ENCODE measurements around the gene CHMP3. TPM values are rescaled to one million over a fixed set of nuclear protein-coding genes. Genes with fewer than 3 reads are reported as not detected.

The CHMP3 gene
- polyA plus RNA-seq, 3 donors = 45.4 to 115 (median 99.4) TPM

GRCh38 chr2:86490245-86490644 lies 73.0 kb downstream of the CHMP3 start:
- 100% methylated on average over 2 of the region's 4 CpGs for WGBS (ENCODE audit: insufficient coverage)
- intact Hi-C loops (cut with micrococcal nuclease) = no loop called here
- Histone ChIP-seq H3K36me3 (replicated peaks in 1 of 2; ENCODE audit: control insufficient read depth in 1 of 2, insufficient read depth in 2 of 2, low read length in 2 of 2) (peaks cover 84 to 97% of the 10 kb centered on the region in 2 donors), H2AFZ (ENCODE audit: insufficient read depth, low read depth, low read length, poor library complexity, severe bottlenecking) (no peak overlapping the region), H3K4me1 (ENCODE audit: control insufficient read depth in 1 of 2, insufficient read depth in 2 of 2, low read length in 2 of 2) (no peaks in the 10 kb centered on the region), H3K9ac (ENCODE audit: insufficient read depth, low read length, poor library complexity, severe bottlenecking) (no peak overlapping the region), H3K4me2 (replicated peaks; ENCODE audit: extremely low read depth, low read length, poor library complexity, severe bottlenecking) (no peak overlapping the region), H3K27me3 (ENCODE audit: control insufficient read depth in 2 of 2, insufficient read depth in 2 of 2, low read length in 2 of 2) (no peaks in the 10 kb centered on the region), H3K79me2 (ENCODE audit: insufficient read depth, low read length) (no peaks in the 10 kb centered on the region), H4K20me1 (ENCODE audit: insufficient read depth, low read length) (no peaks in the 10 kb centered on the region), H3K9me3 (replicated peaks in 1 of 2; ENCODE audit: control insufficient read depth in 1 of 2, insufficient read depth in 1 of 2, low read length in 2 of 2) (no peaks in the 10 kb centered on the region), H3K27ac (ENCODE audit: low read depth in 1 of 2, low read length in 2 of 2) (no peak overlapping the region), H3K4me3 (replicated peaks in 1 of 3; ENCODE audit: low read depth in 2 of 3, low read length in 3 of 3) (no peak overlapping the region)
- no peaks in the 10 kb centered on the region for H3K27me3 Mint-ChIP-seq (ENCODE audit: low read depth in 3 of 3)
- H3K4me1 Mint-ChIP-seq = no peaks in the 10 kb centered on the region
- peaks cover 0 to 5% (median 3%) of the 10 kb centered on the region in 7 donors for H3K9me3 Mint-ChIP-seq
- no peak overlapping the region for H3K4me3 Mint-ChIP-seq
- no peak for DNase-seq
- peaks cover 83 to 94% of the 10 kb centered on the region in 2 donors for H3K36me3 Mint-ChIP-seq
- no peak for TF ChIP-seq CTCF (IDR thresholded peaks at IDR 0.05)
- no peak overlapping the region for H3K27ac Mint-ChIP-seq

DNA sequence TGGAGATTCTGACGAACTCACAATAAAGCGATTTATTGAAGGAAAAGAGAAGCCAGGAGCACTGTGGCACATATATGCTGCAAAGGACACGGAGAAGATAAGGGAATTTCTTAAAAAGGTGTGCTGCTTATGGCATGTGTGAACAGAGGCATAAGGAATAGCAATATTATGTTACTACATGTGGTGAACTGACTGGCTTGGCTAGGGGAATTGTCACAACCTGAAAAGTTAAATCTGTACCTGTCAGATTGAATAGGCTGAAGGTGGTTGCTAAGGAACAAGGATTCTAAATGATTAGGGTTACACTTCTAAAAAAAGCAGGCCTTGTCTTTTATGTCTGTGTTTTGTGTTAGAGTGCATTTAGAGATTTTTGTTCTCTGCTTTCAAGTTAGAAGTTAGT lies 73.7 kb downstream of the CHMP3 start:
- H3K4me1 ChIP-seq (ENCODE audit: control insufficient read depth in 1 of 2, insufficient read depth in 2 of 2, low read length in 2 of 2) = no peaks in the 10 kb centered on the region
- DNase-seq = no peak
- no peaks in the 10 kb centered on the region for H3K27me3 Mint-ChIP-seq (ENCODE audit: low read depth in 3 of 3)
- no peaks in the 10 kb centered on the region for H4K20me1 ChIP-seq (ENCODE audit: insufficient read depth, low read length)
- intact Hi-C loops (cut with micrococcal nuclease) = no loop called here
- no peak overlapping the region for H3K9ac ChIP-seq (ENCODE audit: insufficient read depth, low read length, poor library complexity, severe bottlenecking)
- H3K4me3 ChIP-seq (replicated peaks in 1 of 3; ENCODE audit: low read depth in 2 of 3, low read length in 3 of 3) = no peak overlapping the region
- no peaks in the 10 kb centered on the region for H3K9me3 ChIP-seq (replicated peaks in 1 of 2; ENCODE audit: control insufficient read depth in 1 of 2, insufficient read depth in 1 of 2, low read length in 2 of 2)
- WGBS (ENCODE audit: insufficient coverage) = 100% methylated on average over 2 of the region's 3 CpGs
- H3K27ac ChIP-seq (ENCODE audit: low read depth in 1 of 2, low read length in 2 of 2) = no peak overlapping the region
- no peaks in the 10 kb centered on the region for H3K79me2 ChIP-seq (ENCODE audit: insufficient read depth, low read length)
- TF ChIP-seq CTCF (IDR thresholded peaks at IDR 0.05) = no peak
- no peak overlapping the region for H3K4me2 ChIP-seq (replicated peaks; ENCODE audit: extremely low read depth, low read length, poor library complexity, severe bottlenecking)
- H3K27ac Mint-ChIP-seq = no peak overlapping the region
- no peak overlapping the region for H2AFZ ChIP-seq (ENCODE audit: insufficient read depth, low read depth, low read length, poor library complexity, severe bottlenecking)
- H3K4me3 Mint-ChIP-seq = no peak overlapping the region
- peaks cover 85 to 94% of the 10 kb centered on the region in 2 donors for H3K36me3 Mint-ChIP-seq
- H3K4me1 Mint-ChIP-seq = no peaks in the 10 kb centered on the region
- peaks cover 91 to 100% of the 10 kb centered on the region in 2 donors for H3K36me3 ChIP-seq (replicated peaks in 1 of 2; ENCODE audit: control insufficient read depth in 1 of 2, insufficient read depth in 2 of 2, low read length in 2 of 2)
- peaks cover 0 to under 1% (median 0%) of the 10 kb centered on the region in 7 donors for H3K9me3 Mint-ChIP-seq
- H3K27me3 ChIP-seq (ENCODE audit: control insufficient read depth in 2 of 2, insufficient read depth in 2 of 2, low read length in 2 of 2) = no peaks in the 10 kb centered on the region

All from CD14-positive monocyte (primary cell).